Mucosa of gallbladder (tissue), 1 donor: Measurements from ENCODE around the gene CDC25B. TPM values are rescaled to one million over a fixed set of nuclear protein-coding genes. Genes with fewer than 3 reads are reported as not detected.

Experiments used
- DNase-seq: peaks from one replicate; pipeline ENCODE4 v3.0.0-alpha.2; 2020; ENCODE audit warnings: low spot score
- total RNA-seq: library from RNA; stranded (reverse); gene quantifications from one replicate; pipeline ENCODE4 v1.2.1, GENCODE V29; 2021
- donor health status: DM: no; HTN: no; CAD: no.

CDC25B gene
- total RNA-seq, 1 donor from 2014 or later, result 38.9 TPM

DNA sequence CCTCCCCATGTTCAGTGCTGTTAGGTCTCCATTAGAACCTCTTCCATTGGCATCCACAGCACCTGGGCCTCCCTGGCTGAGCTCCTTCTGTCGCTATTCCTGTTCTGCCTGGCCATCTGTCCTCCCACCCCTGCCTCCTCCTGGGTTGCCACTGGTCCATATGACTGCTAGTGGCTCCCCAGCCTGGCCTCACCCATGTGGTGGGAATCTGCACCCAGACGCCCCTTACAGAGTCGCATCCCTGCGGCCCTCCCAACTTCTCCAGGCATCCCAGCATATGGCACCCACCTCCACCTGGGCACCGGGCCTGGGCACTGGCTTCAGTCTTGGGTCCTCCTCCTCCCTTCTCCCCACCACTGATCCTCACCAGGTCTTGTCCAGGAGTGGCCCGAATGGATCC is 7.7 kb downstream of the CDC25B start:
- no peak for DNase-seq

DNA sequence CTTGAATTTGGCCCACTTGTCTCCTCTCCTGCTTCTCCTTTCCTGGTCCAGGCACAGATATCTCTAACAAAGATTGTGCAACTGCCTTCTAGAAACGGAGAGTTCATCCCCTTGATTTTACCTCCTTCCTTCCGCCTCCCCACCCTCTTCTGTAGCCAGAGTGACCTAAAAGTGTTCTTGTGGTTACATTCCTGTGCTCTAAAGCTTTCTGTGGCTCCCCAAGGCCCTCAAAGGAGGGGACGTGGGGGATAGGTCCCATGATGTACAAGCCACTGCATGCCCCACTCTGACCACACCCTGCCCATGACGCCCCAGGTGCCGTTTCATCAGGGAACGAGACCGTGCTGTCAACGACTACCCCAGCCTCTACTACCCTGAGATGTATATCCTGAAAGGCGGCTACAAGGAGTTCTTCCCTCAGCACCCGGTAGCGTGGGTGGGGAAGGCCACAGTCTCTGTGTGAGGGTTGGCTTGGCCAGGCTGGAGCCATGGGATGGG is 8.2 kb downstream of the CDC25B start:
- DNase-seq, result no peak

DNA sequence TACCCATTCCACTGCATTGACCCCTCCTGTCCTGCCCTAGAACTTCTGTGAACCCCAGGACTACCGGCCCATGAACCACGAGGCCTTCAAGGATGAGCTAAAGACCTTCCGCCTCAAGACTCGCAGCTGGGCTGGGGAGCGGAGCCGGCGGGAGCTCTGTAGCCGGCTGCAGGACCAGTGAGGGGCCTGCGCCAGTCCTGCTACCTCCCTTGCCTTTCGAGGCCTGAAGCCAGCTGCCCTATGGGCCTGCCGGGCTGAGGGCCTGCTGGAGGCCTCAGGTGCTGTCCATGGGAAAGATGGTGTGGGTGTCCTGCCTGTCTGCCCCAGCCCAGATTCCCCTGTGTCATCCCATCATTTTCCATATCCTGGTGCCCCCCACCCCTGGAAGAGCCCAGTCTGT is 8.7 kb downstream of the CDC25B start:
- no peak for DNase-seq

DNA sequence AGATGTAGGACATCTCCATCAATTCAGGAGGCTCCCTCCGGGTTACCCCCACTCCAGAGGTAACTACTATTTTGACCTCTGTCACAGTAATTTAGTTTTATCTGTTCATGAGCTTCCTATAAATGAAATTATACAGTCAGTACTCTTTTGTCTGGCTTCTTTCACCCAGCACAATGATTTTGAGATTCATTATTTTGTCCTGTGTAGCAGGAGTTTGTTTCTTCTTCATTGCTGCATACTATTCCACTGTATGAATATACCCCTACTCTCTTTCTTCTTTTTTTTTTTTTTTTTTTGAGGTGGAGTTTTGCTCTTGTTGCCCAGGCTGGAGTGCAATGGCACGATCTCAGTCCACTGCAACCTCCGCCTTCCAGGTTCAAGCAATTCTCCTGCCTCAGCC is 12.4 kb downstream of the CDC25B start:
- no peak for DNase-seq

DNA sequence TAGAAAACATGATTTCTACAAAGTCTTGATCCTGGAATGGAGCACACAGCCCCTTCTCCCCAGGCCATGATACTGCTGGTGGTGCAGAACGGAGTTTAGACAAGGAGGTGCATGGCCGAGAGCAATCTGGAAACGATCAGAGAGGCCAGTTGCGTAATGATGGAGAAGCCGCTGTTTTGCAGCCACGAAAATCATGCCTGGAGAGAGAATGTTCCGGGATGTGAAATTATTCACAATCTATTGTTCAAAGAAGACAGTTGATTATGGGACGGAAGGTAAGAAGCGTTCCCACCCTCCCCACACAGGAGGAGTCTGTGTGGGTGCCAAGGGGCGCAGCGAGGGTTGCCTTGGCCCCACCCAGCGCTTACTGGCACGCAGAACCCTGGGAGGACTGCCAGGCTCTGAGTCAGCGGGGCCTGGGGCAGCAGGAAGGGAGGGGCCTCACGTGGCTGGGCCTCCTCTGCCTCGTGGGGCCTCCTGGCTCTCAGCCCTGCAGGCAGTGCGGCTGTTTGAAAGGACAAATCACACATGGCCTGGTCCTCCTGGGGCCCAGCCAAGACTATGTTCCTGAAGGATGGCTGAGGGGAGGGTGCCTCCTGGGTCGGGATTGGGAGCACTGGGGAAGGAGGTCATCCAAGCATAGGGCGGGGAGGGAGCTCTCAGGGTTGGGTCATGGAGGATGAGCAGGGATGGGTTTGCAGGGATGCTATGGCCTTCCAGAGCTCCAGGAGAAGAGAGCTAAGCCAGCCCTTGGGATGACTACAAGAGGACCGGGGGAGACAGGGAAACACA is 15.6 kb downstream of the CDC25B start:
- DNase-seq, result peak; percentile 98

DNA sequence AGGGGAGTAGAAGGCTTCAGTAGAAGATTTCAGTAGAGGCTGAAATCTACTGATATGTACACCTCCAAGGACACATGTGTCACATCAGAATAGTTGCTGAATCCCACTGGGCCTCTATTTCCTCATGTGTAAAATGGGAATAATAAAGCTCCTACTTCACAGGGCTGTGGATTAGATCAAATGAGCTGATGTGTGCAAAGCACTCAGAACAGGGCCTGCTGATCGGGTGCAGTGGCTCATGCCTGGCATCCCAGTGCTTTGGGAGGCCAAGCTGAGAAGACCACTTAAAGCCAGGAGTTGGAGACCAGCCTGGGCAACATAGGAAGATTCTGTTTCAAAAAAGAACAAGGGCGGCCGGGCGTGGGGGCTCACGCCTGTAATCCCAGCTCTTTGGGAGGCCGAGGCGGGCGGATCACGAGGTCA is 16.2 kb downstream of the CDC25B start:
- no peak for DNase-seq

DNA sequence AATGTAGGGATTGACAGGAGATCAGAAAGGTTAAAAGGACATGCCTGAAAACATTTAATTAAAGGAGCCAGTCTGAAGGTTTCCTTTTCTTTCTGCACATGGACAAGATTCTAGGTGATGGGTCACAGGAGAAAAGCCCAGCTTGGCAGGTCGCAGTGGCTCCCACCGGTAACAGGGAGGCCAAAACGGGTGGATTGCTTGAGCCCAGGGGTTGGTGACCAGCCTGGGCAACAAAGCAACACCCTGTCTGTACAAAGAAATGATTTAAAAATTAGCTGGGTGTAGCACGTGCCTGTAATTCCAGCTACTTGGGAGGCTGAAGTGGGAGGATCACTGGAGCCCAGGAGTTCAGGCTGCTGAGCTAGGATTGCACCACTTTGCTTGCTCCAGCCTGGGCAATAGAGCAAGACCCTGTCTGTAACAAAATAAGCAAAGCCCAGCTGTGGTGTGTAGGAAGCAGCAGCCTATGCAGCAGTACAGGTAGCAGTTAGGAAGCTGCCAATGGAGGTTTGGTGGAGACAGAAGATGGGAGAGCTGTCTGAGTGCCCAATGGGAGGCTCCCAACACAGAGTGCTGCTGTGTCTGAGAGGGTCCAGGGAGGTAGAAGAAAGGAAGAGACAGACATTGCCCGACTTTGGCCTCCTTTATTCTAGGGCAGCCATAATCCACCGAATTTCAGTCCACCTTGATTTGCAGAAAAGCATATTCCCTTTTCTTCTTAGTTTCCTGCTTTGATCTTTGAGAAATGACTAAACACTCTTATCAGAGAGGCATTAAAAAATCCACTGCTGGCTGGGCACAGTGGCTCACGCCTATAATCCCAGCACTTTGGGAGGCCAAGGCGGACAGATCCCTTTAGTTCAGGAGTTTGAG is 17.1 kb downstream of the CDC25B start:
- DNase-seq, result no peak

DNA sequence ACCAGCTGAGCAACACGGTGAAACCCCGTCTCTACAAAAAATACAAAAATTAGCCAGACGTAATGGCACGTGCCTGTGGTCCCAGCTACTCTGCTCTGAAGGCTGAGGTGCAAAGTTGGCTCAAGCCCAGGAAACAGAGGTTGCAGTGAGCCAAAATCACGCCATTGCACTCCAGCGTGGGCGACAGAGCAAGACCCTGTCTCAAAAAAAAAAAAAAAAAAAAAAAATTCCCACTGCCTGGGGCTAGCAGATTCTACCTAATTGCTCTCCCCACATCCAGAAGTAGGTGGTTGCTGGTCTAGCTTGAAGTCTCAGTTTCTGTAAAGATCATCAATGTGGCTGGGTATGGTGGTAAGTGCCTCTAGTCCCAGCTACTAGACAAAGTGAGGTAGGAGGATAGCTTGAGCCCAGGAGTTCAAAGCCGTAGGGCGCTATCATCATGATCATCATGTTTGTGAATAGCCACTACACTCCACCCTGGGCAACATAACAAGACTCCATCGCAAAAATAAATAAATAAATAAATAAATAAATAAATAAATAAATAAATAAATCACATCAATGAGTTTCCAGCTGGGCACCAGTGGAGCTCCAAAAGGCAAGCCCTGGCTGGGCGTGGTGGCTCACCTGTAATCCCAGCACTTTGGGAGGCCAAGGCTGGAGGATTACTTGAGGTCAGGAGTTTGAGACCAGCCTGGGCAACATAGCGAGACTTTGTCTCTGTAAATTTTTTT is 17.9 kb downstream of the CDC25B start:
- DNase-seq, result no peak

DNA sequence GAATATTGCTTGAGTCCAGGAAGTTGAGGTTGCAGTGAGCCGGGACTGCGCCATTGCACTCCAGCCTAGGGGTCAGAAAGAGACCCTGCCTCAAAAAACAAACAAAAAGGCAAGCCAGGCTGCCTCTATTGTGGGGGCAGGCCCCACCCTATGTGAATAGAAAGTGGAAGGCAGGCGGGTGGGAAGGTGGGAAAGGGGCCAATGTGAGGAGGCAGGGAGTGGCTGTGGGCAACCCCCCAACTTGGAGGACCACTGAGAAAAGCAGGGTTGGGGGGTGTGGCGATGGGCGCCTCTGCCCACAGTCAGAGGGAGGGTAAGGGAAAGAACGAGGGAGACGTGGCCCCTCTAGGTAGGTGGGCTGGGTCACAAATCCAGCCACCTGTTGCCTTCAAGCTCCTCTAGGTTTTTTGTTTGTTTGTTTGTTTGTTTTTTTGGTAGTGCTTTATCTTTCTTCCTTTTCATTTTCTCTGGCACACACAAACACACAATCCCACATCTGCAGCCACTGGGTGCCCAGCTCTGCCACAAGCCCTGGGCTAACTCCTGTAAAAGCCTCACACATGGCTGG is 18.9 kb downstream of the CDC25B start:
- no peak for DNase-seq

DNA sequence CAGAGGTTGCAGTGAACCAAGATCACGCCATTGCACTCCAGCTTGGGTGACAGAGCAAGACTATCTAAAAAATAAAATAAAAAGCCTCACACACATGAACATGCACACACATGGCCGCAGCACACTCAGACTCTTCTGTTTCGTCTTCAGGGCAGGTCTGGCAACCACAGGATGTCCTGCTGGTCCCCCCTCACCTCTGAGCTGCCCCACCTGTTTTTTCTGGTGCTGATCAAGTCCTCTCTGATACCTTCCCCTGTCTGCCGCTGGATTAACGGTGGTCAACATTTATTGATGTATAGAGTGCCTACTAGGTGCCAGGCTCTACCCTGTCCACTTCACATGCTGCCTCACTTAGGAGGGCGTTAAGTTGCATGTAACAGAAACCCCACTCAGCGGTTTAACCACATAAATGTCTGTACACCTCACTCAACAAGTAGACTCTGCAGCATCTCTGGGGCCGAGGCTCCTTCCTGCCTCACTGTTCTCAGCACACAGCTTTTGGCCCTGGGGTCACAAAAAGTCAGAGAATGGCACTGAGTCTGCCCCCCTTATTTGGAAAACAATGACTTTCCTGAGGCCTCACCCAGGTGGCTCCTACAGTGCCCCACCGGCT is 19.7 kb downstream of the CDC25B start:
- DNase-seq, result no peak

DNA sequence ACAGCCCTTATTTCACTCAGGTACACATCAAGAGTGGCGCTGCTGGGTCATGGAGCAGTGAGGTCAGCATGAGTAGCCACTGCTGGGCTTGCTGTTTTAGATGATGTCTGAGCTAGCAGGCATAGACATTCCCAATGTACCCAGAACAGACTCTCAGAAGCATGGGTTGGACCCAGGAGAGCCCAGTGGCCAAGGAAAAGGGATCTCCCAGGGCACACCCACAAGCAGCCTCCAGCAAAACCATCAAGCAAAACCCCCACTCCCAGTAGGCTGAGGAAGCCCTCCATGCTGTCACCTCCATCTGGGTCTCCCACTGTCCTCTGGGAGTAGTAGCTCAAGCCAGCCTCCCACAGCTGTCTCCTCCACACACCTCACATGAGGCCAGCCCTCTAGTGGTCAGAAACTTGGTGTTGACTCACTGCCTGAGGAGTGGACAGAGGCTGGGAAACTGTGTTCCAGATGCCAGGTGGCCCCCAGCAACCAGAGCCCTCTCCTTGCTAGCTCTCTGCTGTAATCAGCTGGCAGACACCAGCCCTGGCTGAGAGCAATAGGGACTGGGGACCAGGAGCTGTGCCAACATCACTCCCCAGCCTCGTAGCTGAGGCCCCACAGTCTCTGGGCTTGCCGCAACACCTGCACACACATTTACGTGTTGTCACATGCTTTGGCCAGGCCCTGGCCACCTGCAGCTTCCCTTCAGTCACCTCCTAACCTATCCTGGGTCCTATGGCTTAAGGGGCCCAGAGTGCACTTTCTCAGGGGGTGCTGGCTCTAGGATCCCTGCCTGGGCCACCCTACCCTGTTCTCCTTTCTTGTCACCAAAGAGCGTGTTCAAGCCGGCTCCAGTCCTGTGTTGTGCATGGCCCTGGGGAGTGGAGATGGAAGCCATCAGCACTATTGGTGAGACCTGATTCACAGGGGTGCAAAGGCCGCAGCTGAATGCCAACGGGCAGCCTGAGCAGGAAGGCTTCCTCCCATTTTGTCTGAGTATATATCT is 22.3 kb downstream of the CDC25B start:
- peak; percentile 77 for DNase-seq

DNA sequence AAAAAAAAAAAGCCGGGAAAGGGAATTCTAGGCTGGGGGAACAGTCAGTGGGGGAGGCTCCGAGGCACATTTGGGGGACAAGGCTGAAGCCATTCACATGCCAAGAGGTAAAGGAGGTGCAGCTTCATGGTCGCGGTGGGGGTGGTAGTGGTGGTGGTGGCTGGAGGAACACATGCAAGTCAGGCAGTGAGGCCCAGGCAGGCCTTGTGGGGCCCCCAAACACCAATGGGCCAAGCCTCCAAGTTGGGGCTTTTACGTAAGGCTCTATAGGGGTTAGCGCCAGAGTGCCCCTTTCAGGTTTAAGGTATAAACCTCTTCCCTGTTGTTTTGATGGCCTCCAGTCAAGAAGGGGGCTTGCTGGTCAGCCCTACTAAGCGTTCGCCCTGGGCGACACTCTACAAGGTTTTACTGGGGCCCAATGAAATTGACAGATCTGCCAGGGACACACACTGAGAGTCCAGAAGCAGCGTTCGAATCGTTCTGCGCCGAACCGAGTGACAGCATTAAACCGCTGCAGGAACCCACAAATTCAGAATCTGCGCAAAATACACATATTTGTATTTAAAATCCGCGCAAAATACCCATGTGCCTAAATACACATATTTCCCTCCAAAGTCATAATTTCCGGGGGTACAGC is 23.4 kb downstream of the CDC25B start:
- no peak for DNase-seq

DNA sequence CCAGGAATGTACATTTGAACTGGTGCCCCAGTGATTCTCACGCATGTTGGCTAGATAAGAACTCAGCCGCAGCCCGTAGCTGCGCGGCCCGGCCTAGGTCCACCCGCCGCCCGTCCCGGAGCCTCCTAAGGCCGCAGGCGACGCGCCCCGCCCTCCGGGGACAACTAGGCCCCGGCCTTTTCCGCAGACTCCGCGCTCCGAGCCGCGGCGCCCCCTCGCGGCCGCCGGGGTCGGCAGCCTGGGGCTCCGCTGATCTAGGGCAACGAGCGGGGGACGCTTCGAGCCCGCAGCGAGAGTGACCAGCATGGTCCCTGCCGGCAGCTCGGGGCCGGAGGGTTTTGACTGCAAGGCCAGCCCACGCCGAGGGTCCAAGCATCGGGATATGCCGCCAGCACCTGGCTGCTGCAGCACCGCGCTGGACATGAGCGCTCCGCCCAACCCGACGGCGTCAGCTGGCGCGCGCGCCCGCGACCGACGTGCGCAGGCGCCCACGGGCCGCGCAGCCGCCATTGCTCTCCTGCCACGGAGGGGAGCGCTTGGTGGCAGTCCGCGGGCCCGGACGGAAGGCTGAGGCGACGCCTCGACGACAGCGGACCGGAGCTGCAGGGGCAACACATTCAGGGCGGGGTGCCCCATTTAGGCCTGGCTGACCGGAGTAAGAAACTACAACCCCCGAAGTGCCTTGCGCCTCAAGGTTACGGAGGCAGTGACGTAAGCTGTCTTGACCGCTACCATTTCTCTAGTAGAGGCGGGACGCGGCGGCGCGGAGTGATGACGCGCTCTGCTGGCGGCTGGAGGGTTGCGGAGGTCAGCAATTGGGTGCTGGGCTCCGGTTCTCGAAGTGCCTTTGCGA is 24.2 kb downstream of the CDC25B start, which contains the start of gene AP5S1:
AP5S1 (plus strand) TSS at position 500 of the 853 bp plus-strand sequence. CDS start 1,571 bp downstream, outside the sequence.
- peak; percentile 98 for DNase-seq

DNA sequence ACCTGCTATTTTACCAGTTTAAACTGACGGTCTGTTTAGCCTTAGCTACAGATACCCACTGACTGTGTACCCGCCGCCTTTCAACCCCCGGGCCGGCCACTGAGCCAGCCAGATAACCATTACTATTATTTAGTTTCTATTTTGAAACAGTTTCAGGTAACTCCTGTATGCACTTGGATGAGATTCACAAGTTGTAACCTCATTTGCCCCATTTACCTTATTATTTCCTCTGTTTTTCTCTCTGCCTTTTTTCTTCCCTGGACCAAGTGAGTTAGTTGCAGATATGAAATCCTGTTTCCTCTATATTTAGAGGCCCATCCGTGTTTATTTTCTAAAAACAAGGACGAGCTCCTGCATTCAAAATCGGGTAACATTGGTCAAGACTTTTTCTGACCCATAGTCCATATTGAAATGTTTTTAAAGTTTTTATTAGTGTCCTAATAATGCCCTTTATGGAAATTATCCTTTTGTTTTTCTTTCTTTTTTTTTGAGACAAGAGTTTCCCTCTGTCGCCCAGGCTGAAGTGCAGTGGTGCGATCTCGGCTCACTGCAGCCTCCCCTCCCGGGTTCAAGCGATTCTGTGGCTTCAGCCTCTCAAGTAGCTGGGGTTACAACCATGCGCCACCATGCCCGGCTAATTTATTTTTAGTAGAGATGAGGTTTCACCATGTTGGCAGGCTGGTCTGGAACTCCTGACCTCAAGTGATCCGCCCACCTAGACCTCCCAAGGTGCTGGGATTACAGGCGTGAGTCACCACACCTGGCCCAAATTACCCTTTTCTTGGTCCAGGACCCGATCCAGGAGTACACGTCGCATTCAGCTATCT is 25.0 kb downstream of the CDC25B start:
- DNase-seq, result no peak

DNA sequence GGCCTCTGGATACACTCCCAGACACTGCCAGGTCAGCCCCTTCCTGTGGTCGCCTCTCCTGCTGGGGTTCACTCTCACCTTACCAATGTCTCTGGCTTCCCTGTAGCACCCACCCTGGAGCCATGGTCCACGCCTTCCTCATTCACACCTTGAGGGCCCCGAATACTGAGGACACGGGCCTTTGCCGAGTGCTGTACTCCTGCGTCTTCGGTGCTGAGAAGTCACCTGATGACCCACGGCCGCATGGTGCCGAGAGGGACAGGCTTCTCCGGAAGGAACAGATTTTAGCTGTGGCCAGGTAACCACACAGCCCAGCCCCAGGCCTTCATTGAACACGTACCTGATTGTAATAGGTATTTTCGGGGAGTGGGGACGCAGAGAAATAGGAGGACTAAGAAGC is 25.9 kb downstream of the CDC25B start:
- no peak for DNase-seq

DNA sequence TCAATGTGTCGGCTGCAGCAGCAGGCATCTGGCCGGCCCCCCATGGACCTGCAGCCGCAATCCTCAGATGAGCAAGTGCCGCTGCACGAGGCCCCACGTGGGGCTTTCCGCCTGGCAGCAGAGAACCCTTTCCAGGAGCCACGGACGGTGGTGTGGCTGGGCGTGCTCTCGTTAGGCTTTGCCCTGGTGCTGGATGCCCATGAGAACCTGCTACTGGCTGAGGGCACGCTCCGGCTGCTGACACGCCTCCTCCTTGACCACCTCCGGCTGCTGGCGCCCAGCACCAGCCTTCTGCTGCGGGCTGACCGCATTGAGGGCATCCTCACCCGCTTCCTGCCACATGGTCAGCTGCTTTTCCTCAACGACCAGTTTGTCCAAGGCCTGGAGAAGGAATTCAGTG is 27.8 kb downstream of the CDC25B start:
- DNase-seq, result no peak

DNA sequence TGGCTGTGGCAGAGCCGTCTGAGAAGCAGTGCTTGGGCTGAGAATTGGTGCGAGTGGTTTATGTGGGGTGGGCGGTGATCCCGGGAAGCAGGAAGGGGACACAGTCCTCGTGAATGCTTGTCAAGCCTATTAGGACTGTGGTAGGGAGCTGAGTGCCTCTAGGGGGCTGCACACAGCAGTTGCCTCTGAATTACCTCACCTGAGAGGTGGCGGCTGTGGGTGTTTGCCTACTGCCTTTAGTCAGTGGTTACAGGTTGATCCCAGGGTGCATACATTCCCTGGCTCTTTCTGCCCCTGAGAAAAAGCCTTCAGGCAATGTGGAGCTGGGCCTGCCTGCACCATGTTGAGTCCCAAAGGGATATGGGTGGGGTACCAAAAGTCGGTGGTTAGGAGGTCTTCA is 29.4 kb downstream of the CDC25B start:
- no peak for DNase-seq

DNA sequence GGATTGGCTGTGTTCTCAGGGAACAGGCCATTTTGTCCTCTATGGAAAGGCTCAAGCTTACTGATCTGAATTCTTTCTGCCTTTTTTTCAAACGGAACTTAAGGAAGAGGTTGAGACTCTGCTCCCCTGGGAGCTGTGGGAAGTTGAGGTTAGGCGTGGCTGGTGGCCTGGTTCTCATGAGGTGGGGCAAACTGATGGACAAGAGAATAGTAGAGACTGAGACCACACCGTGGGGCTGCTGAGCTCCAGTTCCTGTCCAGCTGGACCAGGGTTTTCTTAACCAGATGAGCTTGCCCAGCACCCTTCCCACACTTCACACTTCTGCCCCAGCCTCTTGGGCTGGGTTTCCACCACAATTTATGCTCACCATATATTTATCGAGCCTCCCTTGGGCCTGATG is 30.3 kb downstream of the CDC25B start:
- DNase-seq, result no peak
